TTC549 (cell line): ENCODE results near the gene KIRREL3.

ENCODE experiments used
- FAIRE-seq: peaks from 2 replicates; lab custom pipeline; 2012; peaks lifted over from hg19 to GRCh38; lab: Jason Lieb, UNC

Gene KIRREL3

GRCh38 chr11:126630893-126631798, 369.4 kb downstream of the KIRREL3 start:
- FAIRE-seq: no peak

- no peak for FAIRE-seq
Observed at GRCh38 chr11:126630488-126630887, 370.1 kb downstream of the KIRREL3 start.

- FAIRE-seq: no peak
Observed at GRCh38 chr11:126628790-126629621, 371.6 kb downstream of the KIRREL3 start.

- FAIRE-seq: no peak
Observed at GRCh38 chr11:126628450-126628789, 372.1 kb downstream of the KIRREL3 start.

GRCh38 chr11:126627421-126627820, 373.1 kb downstream of the KIRREL3 start:
- no peak for FAIRE-seq

GRCh38 chr11:126624506-126624905, 376.1 kb downstream of the KIRREL3 start:
- FAIRE-seq: no peak

- no peak for FAIRE-seq
Observed at GRCh38 chr11:126619516-126619915, 381.1 kb downstream of the KIRREL3 start.

GRCh38 chr11:126615845-126616244, 384.7 kb downstream of the KIRREL3 start:
- no peak for FAIRE-seq

GRCh38 chr11:126613272-126613671, 387.3 kb downstream of the KIRREL3 start:
- no peak for FAIRE-seq

GRCh38 chr11:126612671-126613070, 387.9 kb downstream of the KIRREL3 start:
- FAIRE-seq: no peak

- no peak for FAIRE-seq
Observed at GRCh38 chr11:126611438-126611837, 389.1 kb downstream of the KIRREL3 start.

- no peak for FAIRE-seq
Observed at GRCh38 chr11:126608658-126609057, 391.9 kb downstream of the KIRREL3 start.

GRCh38 chr11:126607776-126608541, 392.6 kb downstream of the KIRREL3 start:
- FAIRE-seq: no peak

GRCh38 chr11:126607374-126607773, 393.2 kb downstream of the KIRREL3 start:
- no peak for FAIRE-seq

GRCh38 chr11:126606484-126606883, 394.1 kb downstream of the KIRREL3 start:
- no peak for FAIRE-seq

GRCh38 chr11:126604461-126604860, 396.1 kb downstream of the KIRREL3 start:
- FAIRE-seq: no peak

GRCh38 chr11:126603486-126603885, 397.1 kb downstream of the KIRREL3 start:
- FAIRE-seq: no peak

- FAIRE-seq: no peak
Observed at GRCh38 chr11:126602993-126603392, 397.6 kb downstream of the KIRREL3 start.

GRCh38 chr11:126602349-126602940, 398.1 kb downstream of the KIRREL3 start:
- FAIRE-seq: no peak

GRCh38 chr11:126601550-126602215, 398.9 kb downstream of the KIRREL3 start:
- no peak for FAIRE-seq

- no peak for FAIRE-seq
Observed at GRCh38 chr11:126601136-126601535, 399.4 kb downstream of the KIRREL3 start.
